GM21381 (cell line): ENCODE data around the gene B4GALT2.

Experiments used
- ATAC-seq: cut with Tn5 transposase; IDR thresholded peaks from one replicate; pipeline ENCODE4 v1.9.1; 2021; ENCODE audit warnings: mild to moderate bottlenecking, moderate library complexity; ENCODE audit not compliant: unreplicated experiment

B4GALT2 gene, protein sequence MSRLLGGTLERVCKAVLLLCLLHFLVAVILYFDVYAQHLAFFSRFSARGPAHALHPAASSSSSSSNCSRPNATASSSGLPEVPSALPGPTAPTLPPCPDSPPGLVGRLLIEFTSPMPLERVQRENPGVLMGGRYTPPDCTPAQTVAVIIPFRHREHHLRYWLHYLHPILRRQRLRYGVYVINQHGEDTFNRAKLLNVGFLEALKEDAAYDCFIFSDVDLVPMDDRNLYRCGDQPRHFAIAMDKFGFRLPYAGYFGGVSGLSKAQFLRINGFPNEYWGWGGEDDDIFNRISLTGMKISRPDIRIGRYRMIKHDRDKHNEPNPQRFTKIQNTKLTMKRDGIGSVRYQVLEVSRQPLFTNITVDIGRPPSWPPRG

DNA sequence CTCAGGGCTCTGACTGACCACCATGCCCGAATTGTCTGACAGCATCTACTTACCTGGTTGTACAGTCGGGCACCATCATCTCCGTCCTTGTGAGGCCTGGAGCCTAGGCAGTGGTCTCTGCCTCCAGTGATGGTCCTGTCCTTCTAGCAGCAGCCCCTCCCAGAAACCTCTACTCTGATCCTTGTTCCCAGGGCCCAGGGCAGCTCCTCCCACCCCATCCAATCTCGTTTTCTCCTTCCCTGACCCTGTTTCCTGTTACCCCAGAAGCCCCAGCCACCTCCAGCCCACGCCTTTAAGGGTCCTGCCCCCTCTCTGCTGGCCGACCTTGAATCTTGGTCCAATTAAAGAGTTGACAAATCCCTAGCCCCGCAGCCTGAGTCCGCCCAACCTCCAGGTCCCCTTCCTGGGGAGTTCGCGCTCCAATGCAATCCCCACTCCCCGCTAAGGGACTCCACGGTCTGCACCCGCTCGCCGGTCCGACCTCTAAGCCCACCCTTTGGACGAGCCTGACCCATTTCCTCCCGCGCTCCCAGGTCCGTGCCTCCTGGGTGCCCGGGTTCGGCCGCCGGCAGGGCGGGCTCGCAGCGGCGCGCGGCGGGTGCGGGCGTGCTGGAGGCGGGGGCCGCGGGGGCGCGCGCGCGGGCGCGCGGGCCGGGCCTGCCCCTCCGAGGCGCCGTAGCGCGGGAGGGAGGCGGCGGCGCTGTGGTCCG lies at the start of gene B4GALT2:
TSS of gene B4GALT2 (plus strand) at position 660 of the 710 bp plus-strand sequence. CDS start 1,951 bp downstream, outside the sequence.
- no peak for ATAC-seq

DNA sequence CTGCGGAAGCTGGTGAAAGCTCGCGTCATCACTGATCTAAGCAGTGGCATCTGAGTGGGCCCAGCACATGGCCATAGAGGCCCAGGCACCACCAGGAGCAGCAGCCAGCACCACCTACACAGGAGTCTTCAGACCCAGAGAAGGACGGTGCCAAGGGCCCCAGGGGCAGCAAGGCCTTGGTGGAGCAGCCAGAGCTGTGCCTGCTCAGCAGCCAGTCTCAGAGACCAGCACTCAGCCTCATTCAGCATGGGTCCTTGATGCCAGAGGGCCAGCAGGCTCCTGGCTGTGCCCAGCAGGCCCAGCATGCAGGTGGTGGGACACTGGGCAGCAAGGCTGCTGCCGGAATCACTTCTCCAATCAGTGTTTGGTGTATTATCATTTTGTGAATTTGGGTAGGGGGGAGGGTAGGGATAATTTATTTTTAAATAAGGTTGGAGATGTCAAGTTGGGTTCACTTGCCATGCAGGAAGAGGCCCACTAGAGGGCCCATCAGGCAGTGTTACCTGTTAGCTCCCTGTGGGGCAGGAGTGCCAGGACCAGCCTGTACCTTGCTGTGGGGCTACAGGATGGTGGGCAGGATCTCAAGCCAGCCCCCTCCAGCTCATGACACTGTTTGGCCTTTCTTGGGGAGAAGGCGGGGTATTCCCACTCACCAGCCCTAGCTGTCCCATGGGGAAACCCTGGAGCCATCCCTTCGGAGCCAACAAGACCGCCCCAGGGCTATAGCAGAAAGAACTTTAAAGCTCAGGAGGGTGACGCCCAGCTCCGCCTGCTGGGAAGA lies 48.7 kb upstream of the B4GALT2 start:
- ATAC-seq: no peak

DNA sequence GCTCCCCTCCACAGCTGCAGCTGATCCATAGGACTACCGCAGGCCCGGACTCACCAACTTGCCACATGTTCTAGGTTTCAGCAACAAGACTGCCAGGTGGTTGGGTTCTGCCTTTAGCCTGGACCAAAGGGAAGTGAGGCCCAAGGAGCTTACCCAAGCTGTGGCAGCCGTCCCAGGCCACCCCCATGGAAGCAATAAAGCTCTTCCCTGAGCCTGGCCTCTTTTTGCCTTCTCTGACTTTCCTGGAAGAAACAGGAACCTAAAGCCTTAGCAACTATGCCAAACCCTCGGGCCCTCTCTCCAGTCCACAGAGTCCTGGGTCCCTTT lies 48.1 kb upstream of the B4GALT2 start:
- no peak for ATAC-seq

DNA sequence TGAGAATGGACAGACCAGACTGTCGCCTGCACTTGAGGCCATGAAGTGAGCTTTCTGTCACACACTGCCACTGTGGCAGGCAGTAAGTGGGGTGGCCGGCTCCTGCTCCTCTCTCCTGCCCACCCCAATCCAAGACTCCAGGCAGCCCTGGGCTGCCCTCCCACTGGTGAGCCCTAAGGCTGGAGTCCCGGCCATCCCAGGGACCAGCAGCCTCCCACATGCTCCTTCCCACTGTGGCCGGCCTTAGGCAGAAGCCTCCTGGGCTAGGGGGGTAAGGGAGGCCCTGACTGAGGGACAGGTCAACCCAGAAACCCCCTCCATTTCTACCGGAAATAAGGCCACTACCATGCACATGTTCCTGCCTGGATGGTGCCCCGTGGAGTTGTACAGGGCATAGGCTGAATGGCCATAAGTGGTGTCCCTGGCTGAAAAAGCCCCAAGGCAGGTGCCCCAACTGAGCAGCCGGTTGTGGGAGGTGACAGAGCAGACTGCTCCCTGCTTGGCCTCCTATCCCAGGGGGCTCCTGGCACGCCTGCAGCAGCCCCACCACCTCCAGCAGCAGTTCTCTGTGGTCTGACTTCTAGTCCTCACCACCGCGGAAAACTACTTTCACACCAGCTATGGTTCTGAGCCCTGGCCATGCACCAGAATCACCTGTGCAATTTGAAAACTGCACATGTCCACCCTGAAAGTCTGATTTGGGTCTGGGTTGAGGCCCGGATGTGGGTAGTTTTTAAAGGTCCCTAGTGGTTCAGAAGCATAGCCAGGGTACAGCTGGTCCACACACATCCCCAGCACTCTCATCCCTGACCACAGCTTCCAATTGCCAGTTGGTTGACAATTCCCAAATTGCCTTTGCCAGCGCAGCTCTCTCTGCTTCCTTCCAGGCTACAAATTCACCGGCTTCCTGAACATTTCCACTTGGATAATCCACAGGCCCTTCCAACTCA lies 47.0 kb upstream of the B4GALT2 start:
- ATAC-seq: no peak

DNA sequence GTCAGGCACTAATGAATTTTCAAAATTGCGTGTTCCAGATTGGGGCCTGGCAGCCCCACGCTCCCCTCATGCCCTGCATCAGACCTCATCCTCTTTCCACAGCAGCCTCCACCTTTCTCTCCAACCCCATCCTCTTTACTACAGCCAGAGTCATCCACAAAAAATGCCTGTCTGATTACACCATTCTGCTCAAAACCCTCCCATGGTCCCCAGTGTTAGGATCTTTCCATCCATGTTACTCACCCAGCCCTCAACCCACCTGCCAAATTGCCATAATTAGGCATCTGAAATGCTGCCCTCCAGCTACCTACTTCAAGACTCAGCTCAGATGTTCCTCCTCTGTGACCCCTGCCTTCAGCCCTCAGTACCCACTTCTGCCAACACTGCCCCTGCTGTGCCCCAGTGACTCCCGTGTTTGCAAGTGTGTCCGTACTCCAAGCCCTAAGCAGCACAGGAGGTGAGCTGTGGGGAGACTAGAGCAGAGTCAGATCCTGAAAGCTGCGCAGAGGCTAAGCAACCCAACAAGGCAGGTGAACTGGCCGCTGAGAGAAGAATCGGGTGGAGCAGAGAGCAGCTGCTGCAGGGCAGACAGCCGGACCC lies 46.1 kb upstream of the B4GALT2 start:
- ATAC-seq: no peak

DNA sequence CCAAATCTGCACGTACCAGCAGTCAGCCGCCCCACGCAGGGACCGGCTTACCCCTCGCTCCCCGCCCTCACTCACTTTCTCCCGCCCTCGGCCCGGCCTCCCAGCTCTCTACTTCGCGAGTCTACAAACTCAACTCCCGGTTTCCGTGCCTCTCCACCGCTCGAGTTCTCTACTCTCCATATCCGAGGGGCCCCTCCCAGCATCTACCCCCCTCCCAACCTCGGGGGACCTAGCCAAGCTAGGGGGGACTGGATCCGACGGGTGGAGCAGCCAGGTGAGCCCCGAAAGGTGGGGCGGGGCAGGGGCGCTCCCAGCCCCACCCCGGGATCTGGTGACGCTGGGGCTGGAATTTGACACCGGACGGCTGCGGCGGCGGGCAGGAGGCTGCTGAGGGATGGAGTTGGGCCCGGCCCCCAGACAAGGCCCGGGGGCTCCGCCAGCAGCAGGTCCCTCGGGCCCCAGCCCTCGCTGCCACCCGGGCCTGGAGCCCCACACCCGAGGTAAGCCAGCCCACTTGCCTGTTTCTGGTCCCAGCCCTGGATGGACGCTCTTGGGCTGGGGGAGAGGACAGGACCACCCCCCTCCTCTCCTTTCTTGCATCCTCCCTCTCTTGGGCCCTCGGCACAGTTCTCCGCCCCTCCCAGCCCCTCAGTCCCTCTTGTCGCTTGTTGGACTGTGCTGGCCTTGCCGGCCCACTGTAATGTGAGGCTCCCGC lies 45.5 kb upstream of the B4GALT2 start, which contains the start of gene ARTN:
TSS of gene ARTN (plus strand) at position 416 of the 715 bp plus-strand sequence. CDS start 1,856 bp downstream, outside the sequence.
- ATAC-seq: no peak

DNA sequence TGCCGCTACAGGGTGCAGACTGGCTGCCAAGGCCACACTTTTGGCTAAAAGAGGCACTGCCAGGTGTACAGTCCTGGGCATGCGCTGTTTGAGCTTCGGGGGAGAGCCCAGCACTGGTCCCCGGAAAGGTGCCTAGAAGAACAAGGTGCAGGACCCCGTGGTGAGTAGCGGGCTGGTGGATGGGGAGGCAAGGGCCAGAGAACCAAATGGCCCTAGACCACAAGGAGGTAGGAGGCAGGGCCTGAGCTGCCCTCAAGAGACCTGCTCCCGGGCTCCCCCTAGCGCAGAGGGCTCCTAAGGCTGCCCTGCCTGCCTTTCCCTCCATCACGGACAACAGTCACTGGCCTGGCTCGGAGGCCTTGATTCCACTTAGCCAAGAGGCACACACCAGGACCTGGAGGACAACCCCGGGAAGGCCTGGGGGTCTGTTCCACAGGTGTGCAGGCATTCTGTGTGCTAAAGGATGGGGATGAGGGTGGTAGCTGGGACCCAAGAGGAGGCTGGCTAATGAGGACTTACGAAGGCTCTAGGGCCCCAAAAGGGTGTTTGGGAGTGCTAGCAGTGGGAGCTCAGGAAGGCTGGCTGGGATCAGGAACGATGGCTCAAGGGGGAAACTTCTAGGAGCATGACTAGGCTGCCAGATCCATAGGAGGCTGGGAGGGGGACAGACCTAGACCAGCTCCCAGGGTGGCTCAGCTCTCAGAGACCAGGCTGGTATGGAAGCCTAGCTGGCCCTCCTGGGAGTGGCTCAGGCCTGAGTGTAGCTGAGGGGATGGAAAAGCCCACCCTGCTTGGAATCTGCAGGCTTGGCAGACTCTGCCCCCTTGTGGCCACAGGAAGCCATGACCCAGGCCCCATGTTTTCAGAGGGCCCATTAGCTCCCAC lies 44.7 kb upstream of the B4GALT2 start:
- ATAC-seq: no peak

DNA sequence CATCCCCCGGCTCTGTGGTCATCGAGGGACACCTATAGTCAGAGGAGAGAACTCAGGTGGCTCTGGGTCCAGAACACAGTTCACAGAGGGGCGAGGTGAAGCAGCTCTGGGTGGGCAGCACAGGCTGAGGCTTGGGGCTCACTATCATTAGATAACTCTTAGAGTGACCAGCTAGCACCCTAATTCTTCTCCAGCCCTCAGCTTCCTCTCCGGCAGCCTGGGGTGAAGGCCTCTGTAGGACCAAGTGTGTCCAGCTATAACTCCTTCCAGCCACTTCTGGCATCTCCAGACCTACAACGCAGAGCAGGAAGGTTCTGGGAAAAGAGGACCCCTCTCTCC lies 44.1 kb upstream of the B4GALT2 start:
- no peak for ATAC-seq

DNA sequence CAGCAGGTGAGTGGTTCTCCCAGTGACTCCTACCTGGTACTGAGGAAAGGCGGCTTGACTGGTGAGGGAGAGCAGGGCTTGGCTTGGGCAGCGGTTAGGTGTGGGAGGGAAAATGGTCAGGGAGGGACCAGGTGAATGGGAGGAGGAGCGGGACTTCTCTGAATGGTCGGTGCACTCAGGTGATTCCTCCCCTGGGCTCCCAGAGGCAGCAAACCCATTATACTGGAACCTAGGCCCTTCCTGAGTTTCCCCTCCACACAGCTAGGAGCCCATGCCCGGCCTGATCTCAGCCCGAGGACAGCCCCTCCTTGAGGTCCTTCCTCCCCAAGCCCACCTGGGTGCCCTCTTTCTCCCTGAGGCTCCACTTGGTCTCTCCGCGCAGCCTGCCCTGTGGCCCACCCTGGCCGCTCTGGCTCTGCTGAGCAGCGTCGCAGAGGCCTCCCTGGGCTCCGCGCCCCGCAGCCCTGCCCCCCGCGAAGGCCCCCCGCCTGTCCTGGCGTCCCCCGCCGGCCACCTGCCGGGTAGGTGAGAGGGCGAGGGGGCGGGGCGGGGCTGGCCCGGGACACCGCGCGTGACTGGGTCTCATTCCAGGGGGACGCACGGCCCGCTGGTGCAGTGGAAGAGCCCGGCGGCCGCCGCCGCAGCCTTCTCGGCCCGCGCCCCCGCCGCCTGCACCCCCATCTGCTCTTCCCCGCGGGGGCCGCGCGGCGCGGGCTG lies 43.1 kb upstream of the B4GALT2 start:
- no peak for ATAC-seq

DNA sequence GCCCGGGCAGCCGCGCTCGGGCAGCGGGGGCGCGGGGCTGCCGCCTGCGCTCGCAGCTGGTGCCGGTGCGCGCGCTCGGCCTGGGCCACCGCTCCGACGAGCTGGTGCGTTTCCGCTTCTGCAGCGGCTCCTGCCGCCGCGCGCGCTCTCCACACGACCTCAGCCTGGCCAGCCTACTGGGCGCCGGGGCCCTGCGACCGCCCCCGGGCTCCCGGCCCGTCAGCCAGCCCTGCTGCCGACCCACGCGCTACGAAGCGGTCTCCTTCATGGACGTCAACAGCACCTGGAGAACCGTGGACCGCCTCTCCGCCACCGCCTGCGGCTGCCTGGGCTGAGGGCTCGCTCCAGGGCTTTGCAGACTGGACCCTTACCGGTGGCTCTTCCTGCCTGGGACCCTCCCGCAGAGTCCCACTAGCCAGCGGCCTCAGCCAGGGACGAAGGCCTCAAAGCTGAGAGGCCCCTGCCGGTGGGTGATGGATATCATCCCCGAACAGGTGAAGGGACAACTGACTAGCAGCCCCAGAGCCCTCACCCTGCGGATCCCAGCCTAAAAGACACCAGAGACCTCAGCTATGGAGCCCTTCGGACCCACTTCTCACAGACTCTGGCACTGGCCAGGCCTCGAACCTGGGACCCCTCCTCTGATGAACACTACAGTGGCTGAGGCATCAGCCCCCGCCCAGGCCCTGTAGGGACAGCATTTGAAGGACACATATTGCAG lies 42.4 kb upstream of the B4GALT2 start:
- ATAC-seq: no peak

DNA sequence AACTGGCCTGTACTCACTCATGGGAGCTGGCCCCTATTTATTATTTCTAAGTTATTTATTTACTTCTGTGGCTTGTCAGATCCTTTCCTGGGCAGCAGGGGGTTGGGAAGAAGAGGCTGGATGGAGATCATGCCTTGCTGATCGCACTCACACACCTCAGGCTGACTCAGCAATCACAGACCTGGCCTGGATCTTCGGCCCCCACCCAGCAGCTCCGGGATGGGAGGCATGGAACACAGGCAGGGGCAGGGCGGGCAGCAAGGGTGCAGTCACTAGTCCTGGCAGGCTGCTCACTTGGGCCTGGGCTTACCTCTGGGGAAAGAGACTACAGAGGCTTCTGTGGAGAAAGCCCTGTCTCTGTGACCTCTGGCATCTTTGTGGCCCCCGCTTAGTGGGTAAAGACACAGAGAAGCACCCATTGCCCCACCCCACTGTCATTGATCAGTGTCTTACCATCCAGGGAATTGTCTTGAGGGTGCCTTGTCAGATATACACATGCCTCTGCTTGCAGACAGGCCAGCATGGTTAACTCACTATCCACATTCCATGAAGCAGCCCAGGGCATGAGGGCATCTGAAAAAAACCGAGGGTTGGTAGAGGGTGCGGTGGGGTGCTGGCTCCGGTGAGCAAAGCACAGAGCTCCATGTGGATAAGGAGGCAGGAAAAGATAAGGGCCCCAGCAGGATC lies 41.7 kb upstream of the B4GALT2 start:
- no peak for ATAC-seq

DNA sequence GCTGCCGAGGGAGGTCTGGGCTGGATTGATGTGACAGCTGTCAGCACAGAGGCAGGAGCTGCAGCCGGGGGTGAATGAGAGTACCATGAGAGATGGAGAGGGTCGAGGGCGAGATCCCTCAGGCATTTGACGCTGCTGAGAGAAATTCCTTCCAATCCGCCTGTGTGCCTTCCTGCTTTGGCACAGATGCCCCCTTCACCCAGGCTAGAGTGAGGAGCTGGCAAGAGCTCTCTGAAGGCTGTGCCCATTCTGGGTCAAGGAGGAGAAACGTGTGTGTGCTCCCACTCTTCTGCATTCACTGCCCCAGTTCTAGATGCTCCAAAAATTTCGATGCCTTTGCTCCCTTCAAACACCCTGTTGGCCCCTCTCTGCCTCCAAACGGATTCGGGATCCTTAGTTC lies 40.6 kb upstream of the B4GALT2 start:
- ATAC-seq: no peak

DNA sequence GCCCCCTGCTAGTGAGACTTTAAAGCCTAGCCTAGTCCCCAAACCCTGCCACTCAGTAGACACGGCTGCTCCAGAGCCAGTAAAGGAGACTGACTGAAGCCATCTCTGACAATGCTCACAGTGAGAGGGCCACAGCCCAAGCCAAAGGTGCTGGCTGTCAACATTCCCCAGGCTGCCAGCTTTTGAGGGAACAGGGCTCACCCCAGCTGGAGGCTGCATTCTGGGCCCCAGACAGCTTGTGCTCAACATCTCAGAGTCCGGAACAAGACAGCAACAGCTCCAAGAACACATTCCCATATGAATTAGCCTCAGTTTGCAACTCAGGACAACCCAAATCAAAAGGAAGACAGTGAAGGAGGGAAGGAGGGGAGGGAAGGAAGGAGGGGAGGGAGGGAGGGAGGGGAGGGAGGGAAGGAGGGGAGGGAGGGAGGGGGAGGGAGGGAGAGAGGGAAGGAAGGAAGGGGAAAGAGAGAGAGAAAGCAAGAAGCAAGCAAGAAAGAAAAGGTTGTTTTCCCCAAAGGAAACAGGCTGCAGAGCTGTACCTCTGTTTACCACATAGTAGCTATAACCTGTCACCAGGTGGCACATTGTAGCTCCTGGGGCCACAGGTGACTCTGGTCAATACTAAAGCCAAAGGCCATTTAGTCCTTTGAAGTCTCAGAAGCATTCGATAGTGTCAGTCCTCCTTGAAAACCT lies 40.0 kb upstream of the B4GALT2 start:
- no peak for ATAC-seq

DNA sequence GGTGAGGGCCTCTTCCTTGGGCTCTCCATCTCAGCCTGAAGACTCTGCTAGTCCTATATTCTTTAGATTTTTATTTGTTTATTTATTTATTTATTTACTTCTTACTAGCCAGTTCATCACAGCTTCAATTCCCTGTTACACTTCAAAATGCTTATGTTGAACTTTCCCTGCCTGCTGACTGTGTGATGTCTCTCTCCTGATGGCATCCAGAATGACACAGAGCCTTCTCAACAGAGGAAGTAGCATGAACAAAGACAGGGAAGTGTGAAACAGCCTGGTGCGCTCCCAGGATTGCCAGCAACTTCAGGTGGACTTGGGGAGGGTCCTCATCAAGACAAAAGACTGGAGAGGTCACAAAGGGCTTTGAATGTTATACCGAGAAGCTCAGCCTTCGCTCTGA lies 36.6 kb upstream of the B4GALT2 start:
- ATAC-seq: no peak

DNA sequence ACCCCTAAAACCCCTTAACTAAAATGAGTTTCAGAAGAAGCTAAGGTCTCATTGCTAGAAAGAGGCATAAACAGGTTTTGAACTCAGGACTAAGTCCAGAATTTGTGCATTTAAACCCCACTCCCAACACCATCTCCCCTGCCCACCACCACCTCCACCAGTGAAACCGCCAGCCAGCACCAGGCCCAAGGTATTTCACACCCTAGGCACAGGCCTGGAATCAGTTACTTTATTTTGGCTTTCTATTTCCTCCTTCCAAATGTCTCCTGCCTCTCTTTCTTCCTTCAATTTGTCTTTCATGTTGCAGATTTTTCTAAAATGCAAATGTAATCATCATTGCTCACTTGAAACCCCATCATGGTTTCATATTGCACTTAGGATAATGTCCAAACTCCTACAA lies 34.1 kb upstream of the B4GALT2 start:
- no peak for ATAC-seq

DNA sequence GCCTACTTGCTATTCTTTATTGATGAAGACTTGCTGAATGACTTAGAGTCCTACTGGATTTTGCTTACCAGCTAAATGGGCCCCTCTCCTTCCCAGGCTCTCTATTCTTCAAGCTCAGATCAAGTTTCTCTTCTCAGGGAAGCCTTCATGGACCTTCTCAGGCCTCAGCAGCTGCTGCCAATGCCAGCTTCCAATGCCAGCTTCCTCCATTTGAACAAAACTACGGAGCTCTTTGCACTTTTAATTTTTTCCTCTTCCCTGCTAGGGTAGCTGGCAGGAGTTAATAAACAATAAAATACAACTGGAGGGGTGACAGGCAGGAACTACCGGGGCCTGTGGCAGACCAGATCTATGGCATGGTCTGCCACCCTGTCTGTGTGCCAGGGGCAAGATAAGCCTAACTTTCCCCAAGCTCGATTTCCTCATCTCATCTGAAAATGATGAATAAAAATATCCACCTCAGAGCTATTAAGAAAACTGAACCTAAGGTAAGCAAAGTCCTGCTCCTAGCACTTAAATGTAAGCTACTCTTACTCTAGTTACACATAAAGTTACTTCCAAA lies 33.3 kb upstream of the B4GALT2 start:
- ATAC-seq: no peak
